Measurements from ENCODE around the gene NLRP3.

GRCh38 chr1:247419336-247419735 lies 3.4 kb downstream of the NLRP3 start:
- no peak for TF ChIP-seq PATZ1 (CRISPR knock-in tag; IDR thresholded peaks at IDR 0.05; ENCODE audit: borderline replicate concordance)
- TF ChIP-seq ARNTL (CRISPR knock-in tag; IDR thresholded peaks at IDR 0.05; ENCODE audit: borderline replicate concordance, low read depth), result no peak
- no peak for TF ChIP-seq ZFP3 (CRISPR knock-in tag; IDR thresholded peaks at IDR 0.05)
- TF ChIP-seq CSDC2 (CRISPR knock-in tag; IDR thresholded peaks at IDR 0.05), result no peak
- TF ChIP-seq RARB (CRISPR knock-in tag; IDR thresholded peaks at IDR 0.05), result no peak
- no peak for TF ChIP-seq POU6F1 (CRISPR knock-in tag; IDR thresholded peaks at IDR 0.05; ENCODE audit: borderline replicate concordance, low read depth)
- TF ChIP-seq OSR1 (CRISPR knock-in tag; IDR thresholded peaks at IDR 0.05), result no peak
- TF ChIP-seq ZFP30 (CRISPR knock-in tag; IDR thresholded peaks at IDR 0.05), result no peak
- no peak for TF ChIP-seq BACH2 (CRISPR knock-in tag; IDR thresholded peaks at IDR 0.05; ENCODE audit: borderline replicate concordance)
- no peak for TF ChIP-seq ZNF8 (CRISPR knock-in tag; IDR thresholded peaks at IDR 0.05)

Measured in SK-N-SH treated with all-trans-retinoic acid at 6 μM for 48 hours (cell line).